Skeletal muscle cell (primary cell): Measurements from ENCODE around the gene ASCC3.
"Not testable (repeated sequence)": the region's sequence is repeated elsewhere in the genome, so short reads cannot be mapped to it uniquely, and the experiment has no call there.

Experiments used
- DNase-seq: peaks from one replicate; pipeline ENCODE4 v3.0.0-alpha.2; 2010; ENCODE audit warnings: low read depth
- H3K4me3 ChIP-seq: 2 replicates; pipeline ENCODE4 v1.5.1; 2011; ENCODE audit warnings: low read depth, mild to moderate bottlenecking, control low read depth, low read length, moderate library complexity

Gene ASCC3

DNA sequence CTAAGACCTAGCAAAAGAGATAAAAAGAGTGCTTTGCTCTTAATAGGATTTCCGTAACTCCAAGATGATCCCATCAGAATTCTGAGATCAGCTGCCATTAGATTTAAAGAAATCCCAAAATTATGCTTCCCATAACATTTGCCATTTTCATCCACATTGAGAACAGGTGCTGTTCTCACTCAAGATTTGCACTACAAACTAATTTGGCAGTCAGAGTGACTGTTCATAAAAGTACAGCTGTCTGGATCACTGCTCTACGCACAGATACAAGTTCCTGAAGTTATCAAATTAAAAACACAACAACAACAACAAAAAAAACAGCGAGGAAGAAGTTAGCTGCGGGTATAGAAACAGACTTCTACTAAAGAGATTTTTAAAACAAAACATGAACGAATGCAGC is 58.1 kb downstream of the ASCC3 start:
- DNase-seq = no peak
- no peak overlapping the region for H3K4me3 ChIP-seq

DNA sequence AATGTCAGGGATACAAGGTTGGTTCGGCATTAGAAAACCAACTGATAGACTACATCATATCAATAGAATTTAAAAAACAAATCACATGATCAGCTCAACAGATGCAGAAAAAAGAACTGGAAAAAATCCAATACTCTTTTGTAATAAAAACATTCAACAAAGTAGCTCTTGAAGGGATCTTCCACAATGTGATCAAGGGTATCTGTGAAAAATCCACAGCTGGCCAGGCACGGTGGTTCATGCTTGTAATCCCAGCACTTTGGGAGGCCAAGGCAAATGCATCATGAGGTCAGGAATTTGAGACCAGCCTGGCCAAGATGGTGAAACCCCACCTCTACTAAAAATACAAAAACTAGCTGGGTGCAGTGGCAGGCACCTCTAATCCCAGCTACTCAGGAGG is 63.1 kb downstream of the ASCC3 start:
- DNase-seq = no peak
- H3K4me3 ChIP-seq = no peak overlapping the region

DNA sequence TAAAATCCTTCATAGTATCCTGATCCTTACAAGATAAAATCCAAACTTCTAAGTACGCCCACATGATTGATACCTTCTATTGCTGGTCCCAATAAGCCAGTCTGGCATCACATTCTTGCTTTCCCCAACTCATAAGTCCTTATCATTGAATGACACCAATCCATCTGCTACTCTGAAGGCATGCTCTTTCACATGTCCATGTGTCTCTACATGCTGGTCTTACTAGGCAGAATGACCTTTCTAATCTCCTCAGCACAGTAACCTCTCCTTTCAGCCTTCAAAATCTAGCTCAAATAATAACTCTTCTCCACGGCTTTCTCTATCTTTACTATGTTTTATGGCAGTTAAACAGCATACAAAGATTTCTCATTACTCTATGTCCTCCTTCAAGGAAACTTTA is 71.1 kb downstream of the ASCC3 start:
- no peak overlapping the region for H3K4me3 ChIP-seq
- no peak for DNase-seq

GRCh38 chr6:100809346-100809745 is 71.8 kb downstream of the ASCC3 start:
- H3K4me3 ChIP-seq = no peak overlapping the region
- no peak for DNase-seq

DNA sequence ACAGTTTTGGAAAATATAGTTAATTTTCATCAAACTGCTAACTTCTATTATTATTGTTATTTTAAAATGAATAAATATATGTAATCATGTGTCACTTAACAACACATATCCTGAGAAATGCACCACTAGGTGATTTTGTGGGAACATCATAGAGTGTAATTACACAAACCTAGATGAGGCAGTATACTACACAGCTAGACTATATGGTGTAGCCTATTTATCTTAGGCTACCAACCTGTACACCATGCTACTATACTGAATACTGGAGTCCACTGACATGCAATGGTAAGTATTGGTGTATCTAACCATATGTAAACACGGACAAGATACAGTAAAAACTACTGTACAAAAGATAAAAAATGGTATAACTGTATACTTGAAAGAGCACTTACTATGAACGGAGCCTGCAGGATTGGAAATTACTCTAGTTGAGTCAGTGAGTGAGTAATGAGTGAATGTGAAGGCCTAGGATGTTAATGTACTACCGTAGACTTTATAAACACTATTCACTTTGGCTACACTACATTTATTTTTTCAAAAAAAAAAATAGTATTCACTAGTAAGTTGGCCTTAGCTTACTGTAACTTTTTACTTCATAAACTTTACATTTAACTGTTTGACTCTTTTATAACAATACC is 72.4 kb downstream of the ASCC3 start:
- DNase-seq = no peak
- H3K4me3 ChIP-seq = no peak overlapping the region

- H3K4me3 ChIP-seq = no peak overlapping the region
- DNase-seq = no peak
These were observed 74.8 kb downstream of the ASCC3 start for GRCh38 chr6:100806296-100806695.

DNA sequence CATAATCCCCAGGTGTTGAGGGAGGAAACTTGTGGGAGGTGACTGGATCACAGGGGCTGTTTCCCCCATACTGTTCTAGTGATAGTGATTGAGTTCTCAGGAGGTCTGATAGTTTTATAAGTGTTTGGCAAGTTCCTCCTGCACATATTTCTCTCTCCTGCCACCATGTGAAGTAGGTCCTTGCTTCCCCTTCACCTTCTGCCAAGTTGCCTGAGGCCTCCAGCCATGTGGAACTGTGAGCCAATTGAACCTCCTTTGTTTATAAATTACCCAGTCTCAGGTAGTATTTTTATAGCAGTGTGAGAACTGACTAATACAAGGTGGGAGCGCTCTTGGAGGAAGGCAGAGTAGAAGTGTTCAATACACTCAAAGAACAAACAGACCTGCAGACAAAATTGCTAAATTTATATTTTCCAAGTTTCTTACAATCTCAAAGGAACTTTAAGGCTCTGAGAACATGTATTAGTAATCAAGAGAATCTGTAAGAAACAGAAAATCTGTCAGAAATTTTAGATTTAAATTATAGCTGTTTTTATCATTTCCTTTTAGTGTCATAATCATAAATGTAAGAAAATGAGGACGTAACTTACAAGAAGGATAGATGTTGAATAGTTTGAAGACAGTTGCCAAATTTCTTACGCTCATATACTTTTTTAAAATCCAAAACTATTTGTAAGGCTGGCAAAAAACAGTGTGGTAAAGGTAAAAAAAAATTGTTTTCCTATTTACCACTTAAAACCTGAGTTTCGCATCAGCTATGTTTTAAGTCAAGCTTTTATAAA is 77.7 kb downstream of the ASCC3 start:
- H3K4me3 ChIP-seq = no peak overlapping the region
- DNase-seq = no peak

GRCh38 chr6:100801036-100801435 is 80.1 kb downstream of the ASCC3 start:
- H3K4me3 ChIP-seq = no peak overlapping the region
- DNase-seq = no peak

DNA sequence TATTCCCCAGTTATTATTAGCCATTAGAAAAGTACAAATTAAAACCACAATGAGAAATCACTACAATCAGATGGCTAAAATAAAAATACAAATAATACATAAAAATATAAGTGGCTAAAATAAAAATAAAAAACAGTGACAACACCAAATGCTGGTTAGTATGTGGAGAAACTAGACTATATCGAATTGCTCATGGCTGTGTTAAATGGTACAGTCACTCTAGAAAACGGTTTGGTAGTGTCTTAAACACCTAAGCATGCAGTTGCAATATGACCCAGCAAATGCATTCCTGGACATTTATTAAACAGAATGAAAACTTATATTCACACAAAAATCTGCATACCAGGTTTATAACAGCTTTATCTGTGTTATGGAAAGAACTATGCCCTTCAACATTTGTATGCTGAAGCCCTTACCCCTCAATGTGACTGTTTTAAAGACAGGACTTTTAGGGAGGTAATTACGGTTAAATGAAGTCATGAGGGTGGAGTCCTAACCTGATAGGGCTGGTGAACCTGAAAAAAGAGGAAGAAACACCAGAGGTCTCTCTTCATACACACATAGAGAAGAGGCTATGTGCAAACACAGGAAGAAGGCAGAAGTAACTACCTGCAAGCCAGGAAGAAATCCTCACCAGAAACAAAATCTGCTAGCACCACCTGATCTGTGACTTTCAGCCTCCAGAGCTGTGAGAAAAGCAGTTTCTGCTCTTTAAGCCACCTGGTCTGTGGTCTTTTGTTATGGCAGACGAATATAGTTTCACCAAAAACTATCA is 84.9 kb downstream of the ASCC3 start:
- DNase-seq = no peak
- no peak overlapping the region for H3K4me3 ChIP-seq

- no peak for DNase-seq
- H3K4me3 ChIP-seq = no peak overlapping the region
These were observed 91.0 kb downstream of the ASCC3 start for GRCh38 chr6:100790084-100790483.

DNA sequence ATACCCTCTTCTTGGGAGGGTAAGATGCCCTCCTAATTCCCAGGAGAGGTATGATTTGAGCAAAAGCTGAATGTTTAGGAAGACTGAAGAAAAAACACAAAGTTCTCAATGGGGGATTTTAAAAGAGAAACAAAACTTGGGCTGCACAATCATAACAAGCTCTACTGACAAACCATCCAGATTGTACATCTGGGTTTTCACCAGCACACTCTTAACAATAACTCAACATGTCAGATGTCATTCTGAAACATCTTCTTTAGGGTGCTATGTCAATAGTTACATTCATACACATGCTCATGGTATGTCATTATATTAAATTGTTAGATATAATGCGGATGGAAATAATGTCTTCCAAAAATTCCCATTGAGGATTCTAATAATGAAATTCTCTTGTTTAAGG is 95.1 kb downstream of the ASCC3 start:
- DNase-seq = no peak
- H3K4me3 ChIP-seq = no peak overlapping the region

- no peak for DNase-seq
- no peak overlapping the region for H3K4me3 ChIP-seq
These were observed 100.5 kb downstream of the ASCC3 start for GRCh38 chr6:100780648-100781047.

DNA sequence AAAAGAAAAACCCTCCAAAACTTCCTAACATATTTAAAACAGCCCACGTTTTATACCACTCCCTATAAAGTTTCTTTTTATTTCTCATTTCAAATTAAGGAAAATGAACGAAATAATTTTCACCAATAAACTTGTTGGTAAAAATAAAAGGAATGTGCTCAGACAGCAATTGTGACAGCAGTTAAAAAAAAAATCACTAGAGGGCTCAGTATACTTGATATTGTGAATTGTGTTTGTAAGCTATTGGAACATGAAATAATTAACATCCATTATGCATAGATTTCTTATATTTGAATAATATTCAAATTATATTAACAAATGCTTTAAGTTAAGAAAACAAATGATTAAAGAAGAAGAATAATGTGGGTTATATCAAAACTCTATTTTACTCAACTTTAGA is 105.5 kb downstream of the ASCC3 start:
- DNase-seq = no peak
- H3K4me3 ChIP-seq = no peak overlapping the region

GRCh38 chr6:100774681-100775080 is 106.4 kb downstream of the ASCC3 start:
- H3K4me3 ChIP-seq = no peak overlapping the region
- DNase-seq = peak; percentile 11

- no peak overlapping the region for H3K4me3 ChIP-seq
- DNase-seq = no peak
These were observed 112.2 kb downstream of the ASCC3 start for GRCh38 chr6:100768816-100769351.

- DNase-seq = no peak
- H3K4me3 ChIP-seq = no peak overlapping the region
These were observed 117.4 kb downstream of the ASCC3 start for GRCh38 chr6:100763617-100764241.

DNA sequence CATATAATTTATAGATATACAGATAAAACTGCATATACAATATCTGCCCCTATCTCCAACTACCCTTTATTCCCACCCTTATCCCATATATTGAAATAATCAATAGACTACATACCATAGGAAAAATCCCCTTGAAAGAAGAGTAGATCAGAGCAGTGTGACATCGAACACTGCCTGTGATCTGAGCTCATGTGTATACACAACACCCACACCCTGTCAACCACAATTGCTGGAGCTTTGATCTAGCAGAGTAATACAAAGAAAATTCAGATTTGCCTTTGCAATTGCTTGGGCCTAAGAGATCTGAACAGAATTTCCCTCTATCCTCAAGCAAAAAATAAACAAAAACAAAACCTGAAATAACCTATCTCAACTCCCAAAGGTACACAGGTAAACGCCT is 119.3 kb downstream of the ASCC3 start:
- DNase-seq = no peak
- H3K4me3 ChIP-seq = no peak overlapping the region

- DNase-seq, H3K4me3 ChIP-seq: not testable (repeated sequence)
These were observed 122.7 kb downstream of the ASCC3 start for GRCh38 chr6:100758386-100758785.

GRCh38 chr6:100753421-100753820 is 127.7 kb downstream of the ASCC3 start:
- no peak overlapping the region for H3K4me3 ChIP-seq
- DNase-seq = no peak

- no peak overlapping the region for H3K4me3 ChIP-seq
- DNase-seq = no peak
These were observed 129.5 kb downstream of the ASCC3 start for GRCh38 chr6:100751590-100751989.
